ENCODE measurements around the gene SLX4IP. TPM values are rescaled to one million over a fixed set of nuclear protein-coding genes. Genes with fewer than 3 reads are reported as not detected.

SLX4IP gene
- 1 to 10 TPM; 7.0 to 8.2 TPM for total RNA-seq

GRCh38 chr20:10434832-10435812 lies at the start of gene SLX4IP:
Gene SLX4IP, plus strand, starts transcription at chr20:10435305. Its CDS starts 22,900 bp downstream, at chr20:10458205.
- Histone ChIP-seq H3K27me3 (replicated peaks; ENCODE audit: insufficient read depth) (no peaks in the 10 kb centered on the region), H3K4me3 (peak within 1 kb of the TSS; percentile 77 to 83), H3K9me3 (no peaks in the 10 kb centered on the region), H3K4me1 (replicated peaks) (peaks cover 5% of the 10 kb centered on the region), H3K27ac (peak within 1 kb of the TSS; percentile 93), H3K36me3 (no peaks in the 10 kb centered on the region)
- DNase-seq (ENCODE audit: low spot score): peak; percentile 96
- WGBS: 2% methylated on average over 32 of the region's 32 CpGs
- intact Hi-C loops (cut with DNase I): loop anchor here (2.0 to 5.0 kb wide), 2 partner anchors 218 to 238 kb away; partner anchors contain the start of genes JAG1 and SNAP25
- peak; percentile 74 for TF ChIP-seq POLR2AphosphoS5 (IDR thresholded peaks at IDR 0.05)
- TF ChIP-seq CTCF (IDR thresholded peaks at IDR 0.05): no peak
- peak; percentile 27 for TF ChIP-seq POLR2A (IDR thresholded peaks at IDR 0.05)

- no peaks in the 10 kb centered on the region for H3K27me3 ChIP-seq (replicated peaks; ENCODE audit: insufficient read depth)
- TF ChIP-seq POLR2A (IDR thresholded peaks at IDR 0.05) (no peak), CTCF (IDR thresholded peaks at IDR 0.05) (no peak)
- H3K4me3 ChIP-seq: no peak overlapping the region
- intact Hi-C loops (cut with DNase I): no loop called here
- no peak for DNase-seq (ENCODE audit: low spot score)
- 69% methylated on average over 4 of the region's 4 CpGs for WGBS
- H3K4me1 ChIP-seq (replicated peaks): no peaks in the 10 kb centered on the region
- no peaks in the 10 kb centered on the region for H3K36me3 ChIP-seq
- H3K27ac ChIP-seq: no peak overlapping the region
- no peaks in the 10 kb centered on the region for H3K9me3 ChIP-seq
These were observed 49.1 kb upstream of the SLX4IP start for GRCh38 chr20:10385850-10386544.

GRCh38 chr20:10387686-10388085 lies 47.4 kb upstream of the SLX4IP start:
- no peaks in the 10 kb centered on the region for H3K36me3 ChIP-seq
- 93% methylated on average over 4 of the region's 4 CpGs for whole genome bisulfite sequencing
- intact Hi-C loops (cut with DNase I): no loop called here
- no peak overlapping the region for H3K27ac ChIP-seq
- TF ChIP-seq POLR2AphosphoS5 (IDR thresholded peaks at IDR 0.05): no peak
- TF ChIP-seq CTCF (IDR thresholded peaks at IDR 0.05): no peak
- TF ChIP-seq POLR2A (IDR thresholded peaks at IDR 0.05): no peak
- no peak for DNase-seq (ENCODE audit: low spot score)
- H3K27me3 ChIP-seq (replicated peaks; ENCODE audit: insufficient read depth): no peaks in the 10 kb centered on the region
- no peak overlapping the region for H3K4me3 ChIP-seq
- H3K4me1 ChIP-seq (replicated peaks): no peaks in the 10 kb centered on the region
- no peaks in the 10 kb centered on the region for H3K9me3 ChIP-seq

- Histone ChIP-seq H3K36me3 (no peaks in the 10 kb centered on the region), H3K27me3 (replicated peaks; ENCODE audit: insufficient read depth) (no peaks in the 10 kb centered on the region), H3K4me3 (no peak overlapping the region), H3K9me3 (no peaks in the 10 kb centered on the region), H3K27ac (no peak overlapping the region), H3K4me1 (replicated peaks) (no peaks in the 10 kb centered on the region)
- 18% methylated on average over 4 of the region's 4 CpGs for WGBS
- DNase-seq (ENCODE audit: low spot score): no peak
- TF ChIP-seq CTCF (IDR thresholded peaks at IDR 0.05) (no peak), POLR2AphosphoS5 (IDR thresholded peaks at IDR 0.05) (no peak), POLR2A (IDR thresholded peaks at IDR 0.05) (no peak)
- intact Hi-C loops (cut with DNase I): no loop called here
These were observed 46.5 kb upstream of the SLX4IP start for GRCh38 chr20:10388597-10388996.

All from prostate gland (tissue), 2 donors.